Omental fat pad (tissue), 4 donors: ENCODE data around the gene ITPR3. TPM values are rescaled to one million over a fixed set of nuclear protein-coding genes. Genes with fewer than 3 reads are reported as not detected.

Experiments
- ATAC-seq: fragments of 150-250 bp; one replicate; pipeline ENCODE4 v1.9.1; 2016; ENCODE audit warnings: mild to moderate bottlenecking, moderate library complexity; ENCODE audit not compliant: low FRiP score
- DNase-seq: peaks from one replicate; pipeline ENCODE4 v3.0.0-alpha.2; 2019; ENCODE audit warnings: low spot score
- total RNA-seq, 4 donors: library from RNA; depleted of rRNA; stranded (reverse); fragments of >200 nt; gene quantifications; one replicate each; pipeline ENCODE4 v1.1.0, GENCODE V29; 2016
- TF ChIP-seq, protein P1 (sequence below), 3 donors: fragments of 450-650 bp; IDR thresholded peaks; one replicate each; pipeline ENCODE4 v1.5.1; 2016 to 2017; ENCODE audit warnings: antibody characterized with exemption in 3 of 3, mild to moderate bottlenecking in 3 of 3, moderate library complexity in 2 of 3

Gene ITPR3
- total RNA-seq, 4 donors from 2014 or later: 25.7 to 62.0 (median 35.9) TPM

DNA sequence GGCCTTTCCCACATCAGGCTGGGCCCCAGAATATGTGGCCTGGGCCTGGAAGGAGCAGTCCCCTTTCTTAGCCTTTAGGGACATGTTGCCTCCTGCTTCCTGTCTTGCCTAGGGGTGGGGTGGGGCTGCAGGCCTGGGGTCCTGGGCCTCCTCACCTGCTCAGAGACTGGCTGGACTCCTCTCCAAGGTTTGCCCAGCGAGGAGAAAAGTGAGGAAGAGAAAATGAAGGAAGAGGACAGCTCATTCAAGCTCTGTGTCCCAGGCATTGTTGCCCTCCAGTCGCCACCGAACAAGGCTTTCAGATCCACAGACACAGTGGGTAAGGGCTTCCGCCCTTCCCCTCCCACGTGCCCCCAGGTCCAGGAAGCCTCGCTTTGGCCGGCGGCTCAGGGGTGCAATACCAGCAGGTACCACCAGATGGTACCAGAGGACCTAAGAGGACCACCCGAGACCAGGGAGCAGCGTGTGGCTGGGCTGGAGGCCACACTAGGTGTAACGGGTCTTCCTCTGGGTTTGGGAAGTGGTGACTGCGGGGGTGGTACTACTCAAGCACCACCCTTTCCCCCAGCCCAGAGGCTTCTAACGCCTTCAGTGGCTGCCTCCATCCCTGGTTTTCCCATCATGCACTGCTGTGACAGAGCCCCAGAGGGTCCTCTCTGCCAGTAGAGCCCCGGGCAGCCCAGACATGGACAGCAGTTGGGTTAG lies 35.6 kb upstream of the ITPR3 start:
- peak; percentile 86 for DNase-seq
- TF ChIP-seq, protein P1, sequence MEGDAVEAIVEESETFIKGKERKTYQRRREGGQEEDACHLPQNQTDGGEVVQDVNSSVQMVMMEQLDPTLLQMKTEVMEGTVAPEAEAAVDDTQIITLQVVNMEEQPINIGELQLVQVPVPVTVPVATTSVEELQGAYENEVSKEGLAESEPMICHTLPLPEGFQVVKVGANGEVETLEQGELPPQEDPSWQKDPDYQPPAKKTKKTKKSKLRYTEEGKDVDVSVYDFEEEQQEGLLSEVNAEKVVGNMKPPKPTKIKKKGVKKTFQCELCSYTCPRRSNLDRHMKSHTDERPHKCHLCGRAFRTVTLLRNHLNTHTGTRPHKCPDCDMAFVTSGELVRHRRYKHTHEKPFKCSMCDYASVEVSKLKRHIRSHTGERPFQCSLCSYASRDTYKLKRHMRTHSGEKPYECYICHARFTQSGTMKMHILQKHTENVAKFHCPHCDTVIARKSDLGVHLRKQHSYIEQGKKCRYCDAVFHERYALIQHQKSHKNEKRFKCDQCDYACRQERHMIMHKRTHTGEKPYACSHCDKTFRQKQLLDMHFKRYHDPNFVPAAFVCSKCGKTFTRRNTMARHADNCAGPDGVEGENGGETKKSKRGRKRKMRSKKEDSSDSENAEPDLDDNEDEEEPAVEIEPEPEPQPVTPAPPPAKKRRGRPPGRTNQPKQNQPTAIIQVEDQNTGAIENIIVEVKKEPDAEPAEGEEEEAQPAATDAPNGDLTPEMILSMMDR (IDR thresholded peaks at IDR 0.05): peak in 2 of 3 donors; percentile 80 to 95
- ATAC-seq: peak; percentile 53

DNA sequence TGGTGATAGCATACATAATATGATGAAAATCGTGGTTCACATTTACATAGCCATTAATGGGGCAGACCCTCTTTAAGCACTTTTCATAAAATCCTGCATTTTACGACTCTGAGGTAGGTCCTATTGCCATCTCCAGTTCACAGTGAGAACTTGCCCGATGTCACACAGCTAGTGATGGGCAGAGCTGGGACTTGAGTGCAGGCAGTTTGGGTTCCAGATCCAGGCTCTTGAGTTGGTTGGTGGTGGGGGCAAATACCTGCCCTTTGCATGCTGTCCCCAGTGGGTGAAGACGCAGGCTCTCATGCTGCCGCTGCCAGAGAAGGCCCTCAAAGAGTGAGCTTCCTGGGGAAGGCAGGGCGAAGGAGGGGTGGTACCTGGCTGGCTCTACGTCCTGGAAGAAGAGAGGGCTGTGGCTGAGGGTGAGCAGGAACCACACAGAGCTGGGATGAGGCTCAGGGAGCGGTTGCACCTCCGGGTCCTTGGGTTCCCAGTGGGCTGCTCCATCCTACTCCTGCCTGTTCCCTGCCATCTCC lies 34.9 kb upstream of the ITPR3 start:
- ATAC-seq: no peak
- TF ChIP-seq, protein P1 (IDR thresholded peaks at IDR 0.05): no peak
- DNase-seq: no peak

DNA sequence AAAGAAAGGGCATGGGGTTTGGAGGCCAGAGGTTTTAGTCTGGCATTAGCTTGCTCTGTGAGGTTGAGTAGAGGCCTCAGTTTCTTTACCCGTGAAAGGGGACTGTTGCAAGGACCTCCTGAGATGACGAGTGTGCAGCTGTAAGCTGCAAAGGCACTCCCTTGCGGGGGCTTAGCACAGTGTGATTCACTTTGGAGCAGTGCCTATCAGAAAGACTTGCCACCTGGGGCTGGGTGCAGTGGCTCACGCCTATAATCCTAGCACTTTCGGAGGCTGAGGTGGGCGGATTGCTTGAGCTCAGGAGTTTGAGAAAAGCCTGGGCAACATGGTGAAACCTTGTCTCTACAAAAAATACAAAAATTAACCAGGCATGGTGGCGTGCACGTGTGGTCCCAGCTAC lies 33.6 kb upstream of the ITPR3 start:
- DNase-seq (no peak), ATAC-seq (no peak)
- TF ChIP-seq, protein P1 (IDR thresholded peaks at IDR 0.05): no peak

DNA sequence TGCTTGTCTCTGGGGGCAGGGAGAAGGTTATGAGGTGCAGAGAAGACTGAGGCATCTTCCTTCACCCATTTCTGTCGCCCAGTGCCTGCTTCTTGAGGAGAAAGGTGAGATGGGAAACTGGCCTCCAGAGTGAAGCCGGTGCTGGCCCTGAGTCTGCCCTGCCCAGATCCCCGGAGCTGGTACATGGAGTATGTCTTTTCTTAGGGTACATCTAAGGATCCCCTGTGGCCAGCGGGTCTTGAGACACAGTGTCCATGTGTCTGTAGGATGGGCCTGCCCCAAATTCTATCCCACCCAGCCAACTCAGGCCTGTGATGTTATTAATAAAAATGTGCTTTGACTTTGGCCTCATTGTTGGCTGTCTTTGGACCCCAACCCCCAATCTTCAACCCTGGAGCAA lies 32.2 kb upstream of the ITPR3 start:
- no peak for DNase-seq

DNA sequence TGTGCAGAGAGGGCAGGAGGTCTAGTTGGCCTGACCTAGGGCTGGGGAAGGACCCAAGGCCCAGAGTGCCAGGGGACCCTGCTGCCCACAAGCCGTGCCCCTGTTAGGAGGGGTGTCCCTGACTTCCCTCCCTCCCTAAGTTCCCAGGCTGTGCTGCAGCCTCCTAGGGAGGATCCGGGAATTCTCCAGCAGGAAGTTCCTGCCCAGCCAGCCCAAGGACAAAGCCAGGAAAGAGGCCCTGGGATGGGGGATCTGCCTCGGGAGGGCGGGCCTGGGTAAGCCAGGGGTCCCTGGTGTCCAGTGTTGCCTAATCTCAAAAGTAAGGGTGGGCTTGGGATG lies 31.8 kb upstream of the ITPR3 start:
- no peak for ATAC-seq
- TF ChIP-seq, protein P1 (IDR thresholded peaks at IDR 0.05): no peak
- DNase-seq: no peak

More for the DNA sequence above, 32.2 kb upstream of the ITPR3 start:
- no peak for ATAC-seq
- TF ChIP-seq, protein P1 (IDR thresholded peaks at IDR 0.05): no peak

DNA sequence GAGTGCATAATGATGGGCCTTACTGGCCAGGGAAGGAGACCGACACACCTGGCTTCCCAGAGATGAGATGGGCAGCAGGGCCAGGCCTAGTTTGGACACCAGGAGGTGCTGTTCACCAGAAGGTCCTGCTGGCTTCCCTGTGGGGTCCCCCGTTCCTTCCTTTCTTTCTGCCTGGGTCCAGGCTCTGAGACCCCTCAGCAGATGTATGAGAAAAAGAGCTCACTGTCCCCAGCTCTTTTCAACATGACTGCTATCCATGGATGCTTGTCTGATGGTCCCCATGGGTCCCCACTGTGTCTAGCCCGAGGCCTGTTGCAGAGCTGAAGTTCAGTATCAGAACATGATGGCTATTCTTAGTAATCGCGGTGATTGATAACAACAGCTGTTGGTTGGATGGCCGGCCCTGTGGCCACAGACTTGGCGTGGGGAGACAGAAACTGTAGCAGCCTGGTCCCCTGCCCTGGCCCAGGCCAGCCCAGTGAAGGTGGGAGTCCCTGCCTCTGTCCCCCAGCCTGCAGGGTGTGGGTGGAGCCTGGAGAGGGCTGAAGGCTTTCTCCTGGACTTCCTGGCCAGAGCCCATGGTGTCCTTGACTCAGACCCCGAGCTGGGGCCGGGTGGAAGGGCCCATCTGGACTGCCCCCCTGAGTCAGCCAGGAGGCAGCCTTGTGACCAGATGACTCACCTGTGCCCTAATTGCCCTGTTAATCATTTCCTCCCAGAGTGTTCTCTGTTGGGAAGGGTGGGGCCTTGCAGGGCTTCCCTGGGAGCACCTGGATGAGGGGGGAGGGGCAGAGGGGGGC lies 31.2 kb upstream of the ITPR3 start:
- DNase-seq (peak; percentile 65), ATAC-seq (peak; percentile 85)
- TF ChIP-seq, protein P1 (IDR thresholded peaks at IDR 0.05): no peak
